Glomerular endothelial cell (primary cell): Measurements from ENCODE around the gene KRT2. TPM values are rescaled to one million over a fixed set of nuclear protein-coding genes. Genes with fewer than 3 reads are reported as not detected.

Source experiments
- DNase-seq: peaks from one replicate; pipeline ENCODE4 v3.0.0-alpha.2; 2011; ENCODE audit warnings: low read depth, low spot score; ENCODE audit errors: extremely low read depth
- total RNA-seq: library from RNA; depleted of rRNA; stranded (reverse); fragments of >200 nt; gene quantifications from 2 replicates; pipeline ENCODE4 v1.2.3, GENCODE V29; 2015

KRT2 gene
- total RNA-seq, 1 donor from 2014 or later: not detected

GRCh38 chr12:52667509-52667908 lies 15.5 kb upstream of the KRT2 start:
- DNase-seq: no peak

- DNase-seq: no peak
Measured at GRCh38 chr12:52666471-52666870, 14.5 kb upstream of the KRT2 start.

GRCh38 chr12:52663420-52663819 lies 11.4 kb upstream of the KRT2 start:
- no peak for DNase-seq

GRCh38 chr12:52662918-52663229 lies 10.9 kb upstream of the KRT2 start:
- no peak for DNase-seq

GRCh38 chr12:52662093-52662917 lies 10.3 kb upstream of the KRT2 start:
- no peak for DNase-seq

GRCh38 chr12:52661668-52662067 lies 9.7 kb upstream of the KRT2 start:
- DNase-seq: no peak

- no peak for DNase-seq
Measured at GRCh38 chr12:52660934-52661499, 9.0 kb upstream of the KRT2 start.

GRCh38 chr12:52659951-52660350 lies 7.9 kb upstream of the KRT2 start:
- DNase-seq: no peak

- no peak for DNase-seq
Measured at GRCh38 chr12:52659395-52659794, 7.4 kb upstream of the KRT2 start.

GRCh38 chr12:52658196-52658595 lies 6.2 kb upstream of the KRT2 start:
- no peak for DNase-seq

- DNase-seq: no peak
Measured at GRCh38 chr12:52657250-52657902, 5.4 kb upstream of the KRT2 start.

GRCh38 chr12:52656616-52657015 lies 4.6 kb upstream of the KRT2 start:
- DNase-seq: no peak

GRCh38 chr12:52655720-52656124 lies 3.7 kb upstream of the KRT2 start:
- no peak for DNase-seq

- no peak for DNase-seq
Measured at GRCh38 chr12:52655251-52655650, 3.2 kb upstream of the KRT2 start.

GRCh38 chr12:52650520-52651081 lies 1.4 kb downstream of the KRT2 start:
- DNase-seq: no peak

- DNase-seq: no peak
Measured at GRCh38 chr12:52649066-52649465, 2.9 kb downstream of the KRT2 start.

GRCh38 chr12:52648012-52648550 lies 3.9 kb downstream of the KRT2 start:
- no peak for DNase-seq

GRCh38 chr12:52647601-52648000 lies 4.4 kb downstream of the KRT2 start:
- DNase-seq: no peak

- DNase-seq: no peak
Measured at GRCh38 chr12:52646613-52647012, 5.4 kb downstream of the KRT2 start.

GRCh38 chr12:52645982-52646381 lies 6.0 kb downstream of the KRT2 start:
- no peak for DNase-seq

- DNase-seq: no peak
Measured at GRCh38 chr12:52645120-52645761, 6.8 kb downstream of the KRT2 start.
